A549 treated with Mapracorat at 1 μM for 4 hours (cell line): ENCODE results near the gene SLC25A46. TPM values are rescaled to one million over a fixed set of nuclear protein-coding genes. Genes with fewer than 3 reads are reported as not detected.

ENCODE experiments used
- total RNA-seq: library from RNA; stranded (reverse); fragments of 200-300 nt; extraction: Qiagen RNA extraction; gene quantifications from 5 replicates; pipeline ENCODE4 v1.2.3, GENCODE V29; 2022

The SLC25A46 gene
- 29.0 to 31.2 TPM (median 29.8 TPM) in 5 replicates for total RNA-seq

GRCh38 chr5:110738812-110739651 lies at the start of gene SLC25A46:
TSS of gene SLC25A46 (plus strand) at chr5:110739007. CDS start at chr5:110739120, 113 bp downstream.

GRCh38 chr5:110726249-110727024 lies 12.4 kb upstream of the SLC25A46 start, which contains the start of gene TMEM232:
TSS of gene TMEM232 (minus strand) at chr5:110726671. CDS start at chr5:110667352, 59,319 bp downstream.

Other genes starting within 250 kb of the SLC25A46 start
- 0.23 TPM in 1 of 5 replicates, not detected in the others for gene TMEM232, start 12.3 kb upstream of the SLC25A46 start, total RNA-seq